Neural progenitor cell (in vitro differentiated cells): ENCODE data around the gene C9.

Source experiments
- CTCF ChIP-seq: fragments of 200-600 bp; sonication (generic); IDR thresholded peaks from 2 replicates; pipeline ENCODE4 v1.5.1; 2017; ENCODE audit warnings: antibody characterized with exemption, mild to moderate bottlenecking
- EZH2 ChIP-seq: fragments of 200-600 bp; sonication (generic); IDR thresholded peaks from 2 replicates; pipeline ENCODE4 v1.6.1; 2017; ENCODE audit warnings: antibody characterized with exemption, mild to moderate bottlenecking, moderate library complexity

GRCh38 chr5:39377613-39378012 lies 13.3 kb upstream of the C9 start:
- TF ChIP-seq CTCF, result no peak
- TF ChIP-seq EZH2, result no peak
